ENCODE measurements around the gene CXCR2. TPM values are rescaled to one million over a fixed set of nuclear protein-coding genes. Genes with fewer than 3 reads are reported as not detected.
"Not testable (repeated sequence)": the region's sequence is repeated elsewhere in the genome, so short reads cannot be mapped to it uniquely, and the experiment has no call there.

CXCR2 gene
- total RNA-seq, 4 donors from 2014 or later, result 5.7 to 32.2 (median 19.1) TPM

GRCh38 chr2:218091746-218092145 lies 34.1 kb upstream of the CXCR2 start:
- intact Hi-C loops (cut with DNase I), result no loop called here
- H3K27me3 ChIP-seq, result no peaks in the 10 kb centered on the region
- 83 to 100% methylated on average over 1 to 2 of the region's 3 CpGs for WGBS, 2 donors
- peaks cover 0 to 10% (median 2%) of the 10 kb centered on the region in 3 donors for H3K9me3 ChIP-seq
- no peaks in the 10 kb centered on the region for H3K4me1 ChIP-seq
- TF ChIP-seq POLR2A (IDR thresholded peaks at IDR 0.05), result no peak
- TF ChIP-seq CTCF (IDR thresholded peaks at IDR 0.05), result no peak
- no peaks in the 10 kb centered on the region for H3K36me3 ChIP-seq
- DNase-seq, result no peak
- no peak overlapping the region for H3K27ac ChIP-seq
- H3K4me3 ChIP-seq, result no peak overlapping the region

GRCh38 chr2:218093879-218094278 lies 31.9 kb upstream of the CXCR2 start:
- no peaks in the 10 kb centered on the region for H3K36me3 ChIP-seq
- no peaks in the 10 kb centered on the region for H3K4me1 ChIP-seq
- no peak overlapping the region for H3K4me3 ChIP-seq
- no peak for DNase-seq
- H3K27ac ChIP-seq, result no peak overlapping the region
- H3K9me3 ChIP-seq, result no peaks in the 10 kb centered on the region
- intact Hi-C loops (cut with DNase I), result no loop called here
- WGBS, 2 donors, result 68 to 73% methylated on average over 3 of the region's 3 CpGs
- H3K27me3 ChIP-seq, result no peaks in the 10 kb centered on the region
- TF ChIP-seq CTCF (IDR thresholded peaks at IDR 0.05) (peak in 4 of 6 experiments; percentile 14 to 57 (median 22)), POLR2A (IDR thresholded peaks at IDR 0.05) (no peak)

GRCh38 chr2:218095853-218096252 lies 30.0 kb upstream of the CXCR2 start:
- WGBS, 2 donors, result 70 to 71% methylated on average over 6 to 8 of the region's 8 CpGs
- Histone ChIP-seq H3K4me3 (no peak overlapping the region), H3K27me3 (no peaks in the 10 kb centered on the region), H3K9me3 (no peaks in the 10 kb centered on the region), H3K36me3 (no peaks in the 10 kb centered on the region), H3K27ac (no peak overlapping the region), H3K4me1 (no peaks in the 10 kb centered on the region)
- TF ChIP-seq CTCF (IDR thresholded peaks at IDR 0.05) (no peak), POLR2A (IDR thresholded peaks at IDR 0.05) (no peak)
- intact Hi-C loops (cut with DNase I), result no loop called here
- no peak for DNase-seq

GRCh38 chr2:218097975-218098374 lies 27.9 kb upstream of the CXCR2 start:
- TF ChIP-seq CTCF (IDR thresholded peaks at IDR 0.05), result no peak
- TF ChIP-seq POLR2A (IDR thresholded peaks at IDR 0.05), result no peak
- intact Hi-C loops (cut with DNase I), result no loop called here
- H3K4me1 ChIP-seq, result no peaks in the 10 kb centered on the region
- no peak overlapping the region for H3K27ac ChIP-seq
- 73 to 79% methylated on average over 3 of the region's 3 CpGs for WGBS, 2 donors
- H3K27me3 ChIP-seq, result no peaks in the 10 kb centered on the region
- no peaks in the 10 kb centered on the region for H3K36me3 ChIP-seq
- no peaks in the 10 kb centered on the region for H3K9me3 ChIP-seq
- H3K4me3 ChIP-seq, result no peak overlapping the region
- no peak for DNase-seq

GRCh38 chr2:218108834-218109233 lies 17.0 kb upstream of the CXCR2 start:
- H3K4me3 ChIP-seq; H3K36me3 ChIP-seq; intact Hi-C loops (cut with DNase I); H3K27me3 ChIP-seq; DNase-seq: not testable (repeated sequence)
- H3K4me1 ChIP-seq, result peaks cover 0 to 15% (median 0%) of the 10 kb centered on the region in 3 donors
- 75 to 93% methylated on average over 7 of the region's 7 CpGs for WGBS, 2 donors
- peak overlapping the region in 1 of 4 donors; percentile 36 for H3K27ac ChIP-seq
- H3K9me3 ChIP-seq, result peaks cover 0 to 20% (median 0%) of the 10 kb centered on the region in 3 donors

GRCh38 chr2:218121789-218122188 lies 4.0 kb upstream of the CXCR2 start:
- Histone ChIP-seq H3K4me1 (peaks cover 6 to 22% (median 13%) of the 10 kb centered on the region in 3 donors), H3K9me3 (peaks cover 0 to 21% (median 4%) of the 10 kb centered on the region in 3 donors)
- WGBS, 2 donors, result 59 to 77% methylated on average over 2 to 4 of the region's 4 CpGs
- H3K4me3 ChIP-seq; H3K27ac ChIP-seq; DNase-seq; H3K36me3 ChIP-seq; H3K27me3 ChIP-seq; intact Hi-C loops (cut with DNase I): not testable (repeated sequence)

GRCh38 chr2:218122286-218122685 lies 3.5 kb upstream of the CXCR2 start:
- DNase-seq; H3K4me3 ChIP-seq; H3K27ac ChIP-seq; intact Hi-C loops (cut with DNase I); H3K27me3 ChIP-seq; H3K36me3 ChIP-seq: not testable (repeated sequence)
- peaks cover 7 to 26% (median 15%) of the 10 kb centered on the region in 3 donors for H3K4me1 ChIP-seq
- peaks cover 0 to 16% (median 0%) of the 10 kb centered on the region in 3 donors for H3K9me3 ChIP-seq
